Stimulated activated CD4-positive, alpha-beta T cell treated with anti-CD3 and anti-CD28 coated beads, Interleukin-2, amount 100 ng/mL, for 4 hours (primary cell): ENCODE data around the gene GADD45GIP1.

Experiments
- DNase-seq: peaks from one replicate; pipeline ENCODE4 v3.0.0-alpha.2; 2020; ENCODE audit warnings: low read depth

Gene GADD45GIP1

GRCh38 chr19:12907166-12907565 lies 49.9 kb downstream of the GADD45GIP1 start:
- DNase-seq = no peak
